GM18907 (cell line): ENCODE data around the gene NAA35.
"Not testable (repeated sequence)": the region's sequence is repeated elsewhere in the genome, so short reads cannot be mapped to it uniquely, and the experiment has no call there.

ENCODE experiments used
- ATAC-seq: cut with Tn5 transposase; IDR thresholded peaks from one replicate; pipeline ENCODE4 v1.9.1; 2021; ENCODE audit warnings: mild to moderate bottlenecking, moderate library complexity; ENCODE audit not compliant: unreplicated experiment

Gene NAA35

DNA sequence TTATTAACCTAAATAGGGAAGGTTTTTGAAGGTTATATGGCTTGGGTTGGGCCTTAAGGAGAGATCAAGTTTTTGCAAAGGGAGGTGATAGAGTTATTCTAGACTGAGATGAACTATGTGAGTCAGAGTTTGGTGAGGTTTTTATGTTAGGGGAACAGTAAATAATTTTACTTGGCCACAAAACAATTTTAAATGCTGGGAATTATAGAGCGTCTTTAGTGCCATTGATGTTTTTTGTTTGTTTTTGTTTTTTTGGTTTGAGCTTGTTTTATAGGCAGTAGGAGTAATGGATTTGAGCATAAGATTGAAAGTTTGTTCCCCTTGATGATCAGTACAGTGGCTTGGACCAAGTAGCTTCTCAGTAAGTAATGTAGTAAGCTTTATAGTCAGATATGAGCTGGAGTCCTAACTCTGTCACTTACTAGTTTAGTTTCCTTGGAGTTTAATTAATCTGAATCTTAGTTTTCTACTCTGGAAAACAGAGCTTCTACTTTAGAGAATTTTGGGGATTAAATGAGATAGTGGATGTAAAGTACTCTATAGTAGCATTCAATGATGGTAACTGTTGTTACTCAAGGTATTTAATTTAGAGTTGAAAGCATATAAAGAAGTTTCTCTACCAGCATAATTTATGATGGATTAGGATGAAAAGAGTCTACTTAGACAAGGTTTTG lies 2.9 kb downstream of the NAA35 start:
- no peak for ATAC-seq

DNA sequence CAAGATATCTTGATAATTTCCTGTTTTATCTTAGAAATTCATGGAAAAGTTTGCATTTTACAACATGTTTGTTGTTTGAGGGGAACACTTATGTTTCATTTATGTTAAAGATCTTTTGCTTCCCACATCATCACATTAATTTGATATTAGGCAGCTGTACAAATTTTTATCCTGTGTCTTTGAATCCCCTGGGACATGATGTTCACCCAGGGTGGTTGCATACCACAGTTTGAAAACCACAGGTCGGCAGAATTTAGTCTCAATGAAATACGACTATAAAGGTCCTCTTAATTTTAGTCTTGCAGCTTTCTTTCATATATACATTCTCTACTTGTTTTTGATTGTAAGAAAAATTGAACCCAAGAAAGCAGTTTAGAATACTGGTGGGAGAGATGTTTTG lies 3.7 kb downstream of the NAA35 start:
- no peak for ATAC-seq

- ATAC-seq = no peak
These were observed 8.8 kb downstream of the NAA35 start for GRCh38 chr9:85949586-85950335.

DNA sequence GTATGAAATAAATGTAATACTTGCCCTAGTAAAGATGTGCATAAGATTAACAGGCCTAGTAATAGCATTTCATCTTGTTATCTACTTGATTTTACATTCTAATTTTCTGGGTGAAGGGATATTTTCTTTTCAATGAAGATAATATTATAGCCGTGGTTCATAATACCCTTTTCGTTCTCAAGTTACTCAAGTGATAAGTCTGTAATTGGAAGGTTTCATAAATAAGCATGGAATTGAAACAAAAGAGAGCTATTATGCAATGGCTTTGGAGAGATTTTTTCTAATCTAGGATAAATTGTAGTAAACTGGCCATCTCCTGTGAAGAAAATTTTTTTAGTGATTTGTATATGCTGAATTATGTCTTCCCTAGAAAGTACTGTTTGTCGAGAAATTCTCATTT lies 19.0 kb downstream of the NAA35 start:
- no peak for ATAC-seq

- no peak for ATAC-seq
These were observed 19.7 kb downstream of the NAA35 start for GRCh38 chr9:85960688-85961093.

DNA sequence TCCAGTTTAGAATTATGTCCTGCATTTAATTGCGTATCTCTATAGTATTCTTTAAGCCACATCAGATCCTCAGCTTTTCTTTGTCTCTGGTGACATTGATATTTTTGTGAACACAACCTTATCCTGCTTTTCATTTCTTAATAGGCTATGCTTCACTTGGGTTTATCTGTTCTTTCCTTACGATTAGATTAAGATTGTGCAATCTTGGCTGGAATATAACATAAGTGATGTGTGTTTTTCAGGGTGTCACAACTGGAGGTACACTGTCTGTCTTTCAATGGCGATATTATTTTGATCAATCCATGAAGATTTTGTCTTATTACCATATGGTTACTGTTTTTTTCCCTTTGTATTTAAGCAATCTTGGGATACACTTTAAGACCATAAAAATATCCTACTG lies 23.6 kb downstream of the NAA35 start:
- no peak for ATAC-seq

- no peak for ATAC-seq
These were observed 24.0 kb downstream of the NAA35 start for GRCh38 chr9:85964949-85965348.

DNA sequence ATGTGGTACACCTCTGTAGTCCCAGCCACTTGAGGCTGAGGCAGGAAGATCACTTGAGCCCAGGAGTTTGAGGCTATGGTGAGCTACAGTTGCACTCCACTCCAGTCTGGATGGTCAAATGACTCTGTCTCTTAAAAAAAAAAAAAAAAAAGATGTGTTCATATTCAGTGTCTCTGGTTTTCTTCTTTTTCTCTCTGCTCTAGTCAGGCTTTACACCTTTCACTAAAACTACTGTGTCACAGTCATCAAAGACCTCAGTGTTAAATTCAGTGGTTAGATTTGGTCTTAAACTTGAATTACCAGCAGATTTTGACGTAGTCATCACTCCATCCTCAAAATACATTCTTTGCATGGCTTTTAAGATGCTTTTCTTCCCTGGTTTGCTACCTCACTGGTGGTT lies 28.8 kb downstream of the NAA35 start:
- no peak for ATAC-seq

DNA sequence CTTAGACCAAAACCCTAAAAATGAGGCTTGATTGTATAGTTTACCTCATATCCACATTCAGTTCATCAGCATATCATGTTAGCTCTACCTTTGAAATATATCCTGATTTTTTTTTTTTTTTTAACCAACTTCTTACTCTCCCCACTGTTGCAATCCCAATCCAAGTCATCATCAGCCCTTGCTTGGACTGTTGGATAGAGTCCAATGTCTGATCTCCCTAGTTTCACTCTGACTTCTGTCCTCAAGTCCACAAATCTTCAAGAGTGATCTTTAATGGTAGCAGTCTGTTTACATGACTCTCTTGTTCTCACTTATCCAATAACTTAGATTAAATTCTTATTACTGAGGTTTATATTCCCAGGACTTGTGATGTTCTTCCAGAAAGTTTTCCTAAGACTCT lies 30.8 kb downstream of the NAA35 start:
- ATAC-seq = no peak

DNA sequence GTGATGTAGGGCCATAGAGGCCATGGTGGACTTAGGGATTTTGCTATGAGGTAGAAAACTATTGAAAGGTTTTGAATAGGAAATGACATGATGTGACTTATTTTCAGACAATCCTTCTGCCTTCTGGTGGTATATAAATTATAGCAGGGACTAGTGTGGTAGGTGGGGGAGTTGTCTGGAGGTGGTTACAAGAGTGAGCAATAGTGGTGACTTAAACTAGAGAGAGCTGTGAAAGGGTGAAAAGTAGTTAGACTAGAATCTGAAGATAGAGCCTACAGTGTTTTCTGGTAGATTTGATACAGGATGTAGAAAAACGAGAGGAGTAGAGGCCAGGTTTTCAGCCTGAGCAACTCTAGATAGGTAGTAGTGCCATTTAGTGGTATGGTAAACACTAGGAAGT lies 32.3 kb downstream of the NAA35 start:
- no peak for ATAC-seq

DNA sequence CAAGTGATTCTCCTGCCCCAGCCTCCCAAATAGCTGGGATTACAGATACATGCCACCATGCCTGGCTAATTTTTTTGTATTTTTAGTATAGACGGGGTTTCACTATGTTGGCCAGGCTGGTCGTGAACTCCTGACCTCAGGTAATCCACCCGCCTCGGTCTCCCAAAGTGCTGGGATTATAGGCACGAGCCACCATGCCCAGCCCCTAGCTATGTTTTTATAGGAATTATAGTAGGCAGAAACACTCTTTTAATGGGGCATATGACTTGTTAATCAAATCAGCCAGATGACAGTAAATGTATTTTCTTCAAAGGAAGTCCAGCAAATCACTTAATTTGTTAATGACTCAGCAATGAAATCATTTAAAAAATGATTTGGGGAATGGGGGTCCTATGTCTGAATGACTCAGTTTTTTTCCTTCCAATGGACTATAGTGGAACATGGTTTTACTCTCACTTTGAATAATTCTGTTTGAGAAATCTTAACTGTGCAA lies 33.2 kb downstream of the NAA35 start:
- not testable (repeated sequence) for ATAC-seq

- no peak for ATAC-seq
These were observed 37.5 kb downstream of the NAA35 start for GRCh38 chr9:85978496-85978895.

DNA sequence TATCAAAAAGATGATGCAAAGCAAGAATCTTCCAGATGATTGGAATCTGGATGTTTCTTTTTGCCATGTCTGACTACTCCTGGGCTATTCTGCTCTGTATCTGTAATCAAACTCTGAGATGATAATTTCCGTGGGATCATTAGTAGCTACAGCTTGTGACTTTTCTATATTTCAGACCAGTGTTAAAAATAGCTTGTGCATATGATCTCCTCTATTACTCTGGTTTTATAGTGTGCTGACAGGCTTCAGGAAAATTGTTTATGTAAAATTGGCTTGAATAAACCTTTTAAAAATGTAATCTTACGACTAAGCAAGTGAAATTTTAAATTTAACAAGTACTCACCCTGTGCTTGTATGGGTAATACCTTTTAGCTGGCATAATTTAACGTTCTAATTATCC lies 40.4 kb downstream of the NAA35 start:
- no peak for ATAC-seq

- no peak for ATAC-seq
These were observed 43.5 kb downstream of the NAA35 start for GRCh38 chr9:85984457-85984856.

GRCh38 chr9:85987236-85987635 lies 46.3 kb downstream of the NAA35 start:
- no peak for ATAC-seq

DNA sequence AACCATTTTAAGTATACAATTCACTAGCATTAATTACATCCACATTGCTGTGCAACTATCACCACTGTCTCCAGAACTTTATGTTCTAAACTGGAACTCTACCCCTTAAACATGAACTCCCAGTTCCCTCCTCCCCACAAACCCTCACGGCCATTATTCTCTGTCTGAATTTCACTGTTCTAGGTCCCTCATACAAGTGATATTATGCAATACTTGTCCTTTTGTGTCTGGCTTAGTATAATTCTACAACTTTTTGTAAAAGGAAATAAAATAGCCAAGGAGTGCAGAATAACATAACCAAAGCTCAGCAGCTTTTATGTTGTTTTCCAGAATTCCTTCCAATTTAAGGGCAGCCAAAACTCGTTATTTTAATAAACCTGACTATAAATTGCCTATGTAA lies 53.2 kb downstream of the NAA35 start:
- ATAC-seq = no peak

DNA sequence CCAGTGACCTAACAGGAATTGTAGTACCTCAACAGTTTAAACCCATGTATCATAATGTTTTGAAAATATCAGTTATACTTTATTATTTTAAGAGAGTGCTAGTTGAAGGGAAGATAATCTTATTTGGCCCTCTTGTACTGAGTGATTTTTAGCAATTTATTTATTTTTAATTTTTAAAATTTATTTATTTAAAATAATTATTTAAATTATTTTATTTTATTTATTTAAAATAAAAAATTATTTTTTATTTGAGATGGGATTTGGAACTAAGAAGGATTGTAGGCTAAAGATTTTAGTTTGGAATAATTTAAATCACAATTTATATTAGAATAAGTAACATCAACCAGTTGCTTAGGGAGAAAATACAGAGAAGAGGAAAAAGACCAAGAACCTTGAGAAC lies 54.2 kb downstream of the NAA35 start:
- ATAC-seq = no peak

DNA sequence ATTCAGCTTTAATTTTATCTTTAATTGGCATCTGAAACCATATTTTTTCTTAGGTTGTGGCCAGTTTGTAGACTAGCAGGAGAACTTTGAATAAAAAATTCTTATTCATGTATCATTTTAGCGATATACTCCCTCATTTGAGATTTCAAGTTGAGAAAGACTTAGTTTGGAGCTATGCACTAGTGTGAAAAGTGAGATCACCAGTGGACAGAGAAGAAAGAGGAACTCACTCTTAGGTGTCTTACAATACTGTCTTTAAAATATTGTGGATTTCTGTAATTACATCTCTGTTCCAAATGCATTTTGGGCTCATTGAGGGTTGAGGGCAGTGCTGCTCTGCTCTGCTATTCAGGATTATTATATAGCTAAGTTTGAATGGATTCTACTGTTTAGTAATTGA lies 54.7 kb downstream of the NAA35 start:
- ATAC-seq = no peak

DNA sequence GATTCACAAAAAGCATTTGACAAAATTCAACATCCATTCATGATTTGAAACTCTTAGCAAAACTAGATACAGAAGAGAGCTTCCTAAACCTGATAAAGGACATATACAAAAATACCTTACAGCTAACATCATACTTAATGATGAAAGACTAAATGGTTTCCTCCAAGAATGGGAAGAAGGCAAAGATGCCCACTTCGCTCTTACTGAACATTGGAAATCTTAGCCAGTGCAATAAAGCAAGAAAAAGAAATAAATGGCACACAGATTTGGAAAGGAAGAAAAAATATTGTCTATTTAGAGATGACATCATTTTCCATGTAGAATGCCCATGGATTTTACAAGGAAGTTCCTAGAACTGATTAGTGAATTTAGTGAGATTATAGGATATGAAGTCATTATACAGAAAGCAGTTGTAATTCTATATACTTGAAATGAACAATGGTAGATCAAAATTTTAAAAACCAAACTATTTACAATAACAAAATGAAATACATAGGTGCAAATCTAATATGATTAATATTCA lies 64.4 kb downstream of the NAA35 start:
- ATAC-seq = no peak

GRCh38 chr9:86009133-86009532 lies 68.2 kb downstream of the NAA35 start:
- ATAC-seq = no peak

- ATAC-seq = no peak
These were observed 79.8 kb downstream of the NAA35 start for GRCh38 chr9:86020731-86021130.

DNA sequence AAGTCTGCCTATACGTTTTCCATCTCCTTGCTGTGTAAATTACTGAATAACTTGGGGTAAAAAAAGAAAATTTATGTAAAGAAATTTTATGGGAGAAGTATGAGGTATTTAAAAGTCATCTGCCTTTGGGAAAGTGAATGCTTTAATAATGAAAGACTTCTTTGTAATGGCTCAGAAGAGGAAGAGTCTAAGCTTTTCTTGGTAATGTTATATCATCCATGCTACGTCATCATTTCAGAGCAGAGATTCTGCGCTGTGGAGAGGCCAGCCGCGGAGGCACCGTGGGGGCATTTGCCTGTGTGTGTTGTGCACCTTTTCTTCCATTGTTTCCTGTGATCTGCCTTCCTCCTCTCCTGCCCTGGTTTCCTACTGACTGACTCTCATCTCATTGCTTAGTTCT lies 80.2 kb downstream of the NAA35 start:
- no peak for ATAC-seq
